Measurements from ENCODE around the gene FTSJ3.
"Not testable (repeated sequence)": the region's sequence is repeated elsewhere in the genome, so short reads cannot be mapped to it uniquely, and the experiment has no call there.

The FTSJ3 gene

DNA sequence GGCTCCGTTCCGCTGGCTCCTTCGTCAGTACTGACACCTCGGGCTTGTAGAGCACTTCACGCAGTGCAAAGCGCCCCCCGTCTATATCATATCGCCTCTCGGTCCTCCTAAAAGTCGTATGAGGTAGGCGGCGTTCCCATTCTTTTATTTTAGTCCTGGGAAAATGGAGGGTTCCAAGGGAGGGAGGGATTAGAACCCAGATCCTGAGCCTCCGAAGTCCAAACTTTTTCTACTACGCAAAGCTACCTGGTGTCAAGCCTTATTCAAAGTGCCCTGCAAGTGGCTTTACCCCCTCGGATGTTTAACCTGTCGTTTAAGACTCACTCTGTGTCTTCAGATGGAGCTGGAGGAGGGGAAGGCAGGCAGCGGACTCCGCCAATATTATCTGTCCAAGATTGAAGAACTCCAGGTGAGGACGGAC is 348 bp upstream of the FTSJ3 start:
- no peak for DNase-seq

DNA sequence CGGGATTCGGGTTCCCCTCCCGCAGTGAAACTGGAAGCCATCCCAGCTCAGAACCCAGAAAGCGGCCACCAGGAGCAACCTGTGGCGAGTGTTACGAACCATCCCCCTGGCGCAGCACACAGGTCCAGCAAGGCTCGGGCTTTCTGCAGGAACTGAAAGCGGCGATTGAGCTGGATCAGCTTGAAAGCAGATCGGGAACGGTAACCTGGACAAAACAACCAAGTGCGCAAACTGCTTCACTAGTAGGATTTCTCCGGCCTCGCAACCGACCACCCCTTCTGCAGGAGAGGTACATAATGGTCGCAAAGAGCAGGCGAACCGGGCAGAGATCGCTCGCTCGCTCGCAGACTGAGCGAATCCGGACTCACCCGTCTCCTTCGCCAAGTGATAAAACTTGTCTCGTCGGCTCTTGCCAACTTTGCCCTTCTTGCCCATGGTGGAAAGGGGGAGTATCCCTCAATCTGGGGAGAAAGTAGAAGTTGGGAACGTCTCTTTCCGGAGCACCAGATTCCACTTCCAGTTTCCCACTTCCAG is 928 bp downstream of the FTSJ3 start:
- no peak for DNase-seq

DNA sequence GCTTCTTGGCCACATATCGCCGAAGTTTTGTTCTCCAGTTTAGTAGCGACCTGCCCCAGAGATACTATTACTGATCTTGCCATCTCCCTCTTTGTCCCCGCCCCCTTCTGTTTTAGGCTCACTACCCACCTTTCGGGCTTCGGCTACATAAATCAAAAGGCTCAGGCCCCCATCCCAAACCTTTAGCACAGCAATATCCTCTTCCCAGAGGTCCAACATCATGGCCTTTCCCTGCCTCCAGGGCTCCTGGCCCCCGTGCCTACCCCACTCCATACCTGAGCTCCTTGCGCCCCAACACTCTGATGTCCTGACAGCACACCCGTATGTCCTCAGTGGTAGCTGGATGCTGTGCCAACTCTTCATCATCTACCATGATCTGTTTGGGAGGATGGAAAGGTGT is 3.1 kb downstream of the FTSJ3 start:
- DNase-seq = no peak

DNA sequence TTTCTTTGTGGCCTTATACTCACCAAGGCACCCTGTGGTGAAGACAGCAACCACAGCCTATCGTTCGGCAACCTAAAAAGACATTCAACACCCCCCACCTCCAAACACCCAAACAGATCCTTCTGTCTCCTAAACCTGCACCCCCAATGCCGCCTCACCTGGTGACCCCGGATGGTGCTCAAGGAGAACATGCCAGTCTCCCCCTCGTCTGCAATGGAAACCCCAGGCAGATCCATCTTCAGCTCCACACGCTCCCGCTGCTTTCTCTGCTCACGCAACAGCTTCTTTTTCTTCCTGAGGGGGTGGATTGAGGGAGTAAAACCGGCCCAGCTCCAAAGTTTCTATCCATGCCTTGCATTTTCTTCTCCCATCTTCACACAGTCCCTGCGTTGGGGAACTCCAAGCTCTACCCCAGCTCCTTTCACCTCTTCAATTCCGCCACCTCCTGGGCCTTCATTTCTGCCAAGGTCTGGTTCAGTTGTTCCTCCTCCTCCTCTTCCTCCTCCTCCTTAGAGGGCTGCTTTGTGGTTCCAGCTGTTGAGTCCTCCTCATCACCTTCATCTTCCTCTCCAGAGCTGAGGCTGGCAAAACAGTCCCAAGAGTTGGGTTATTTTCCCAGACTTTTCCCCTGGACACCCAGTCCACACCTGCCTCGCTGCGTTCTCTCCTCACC is 3.7 kb downstream of the FTSJ3 start:
- DNase-seq = no peak

DNA sequence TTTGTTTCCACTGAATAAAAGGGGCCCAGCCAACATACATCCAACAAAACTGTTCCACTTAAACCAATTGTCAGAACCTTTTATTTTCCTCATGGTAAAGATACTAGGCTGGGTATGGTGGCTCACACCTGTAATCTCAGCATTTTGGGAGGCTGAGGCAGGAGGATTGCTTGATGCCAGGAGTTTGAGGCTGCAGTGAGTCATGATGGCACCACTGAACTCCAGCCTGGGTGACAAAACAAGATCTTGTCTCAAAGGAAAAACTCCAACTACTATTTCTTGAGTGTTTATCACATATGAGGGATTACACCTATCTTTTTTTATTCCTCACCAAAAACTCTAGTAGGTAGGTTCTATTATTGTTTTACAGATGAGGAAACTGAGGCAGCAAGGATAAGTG is 4.9 kb downstream of the FTSJ3 start:
- no peak for DNase-seq

DNA sequence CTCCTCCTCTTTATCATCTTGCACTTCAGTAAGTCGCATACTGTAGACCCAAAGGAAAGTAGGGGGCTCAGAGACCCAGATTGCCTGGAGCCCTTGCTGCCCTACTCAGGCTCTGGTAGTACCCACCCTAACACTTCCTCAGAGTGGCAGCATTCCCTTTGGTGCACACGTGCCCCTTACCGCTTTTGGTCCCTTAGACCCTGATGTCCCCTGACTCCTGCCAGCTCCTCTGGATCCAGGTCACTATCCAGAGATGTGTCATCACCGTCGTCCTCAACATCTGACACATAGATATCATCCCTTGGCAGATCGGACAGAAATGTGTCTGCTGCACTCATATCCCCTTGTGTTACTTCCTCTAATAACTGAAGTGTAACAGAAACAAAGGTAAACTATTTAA is 5.7 kb downstream of the FTSJ3 start:
- DNase-seq = no peak

DNA sequence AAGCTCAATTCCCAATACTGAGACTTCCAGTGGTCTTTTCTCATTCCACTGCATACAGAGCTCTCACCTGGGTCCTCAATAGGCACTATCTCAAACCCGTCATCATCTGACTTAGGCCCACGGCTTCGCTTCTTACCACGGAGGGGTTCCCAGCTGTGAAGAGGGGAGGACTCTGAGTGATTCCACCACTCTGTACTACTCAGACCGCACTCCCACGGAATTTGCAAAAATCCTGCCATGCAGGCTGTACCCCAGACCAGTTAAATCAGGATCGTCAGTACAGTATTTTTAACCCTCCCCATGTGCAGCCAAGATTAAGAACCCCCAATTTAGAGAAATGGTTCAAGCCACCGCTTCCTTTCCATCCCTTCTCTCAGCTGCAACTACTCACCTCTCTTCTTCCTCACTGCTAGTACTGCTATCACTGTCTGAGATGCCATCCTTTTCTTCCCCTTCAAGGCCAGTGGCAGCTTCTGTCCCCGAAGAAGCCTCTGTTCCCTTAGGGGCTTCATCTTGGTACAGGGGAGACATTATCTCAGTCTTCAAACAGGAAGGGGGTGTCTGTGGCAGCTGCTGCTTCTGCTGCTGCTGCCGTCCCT is 6.4 kb downstream of the FTSJ3 start:
- no peak for DNase-seq

DNA sequence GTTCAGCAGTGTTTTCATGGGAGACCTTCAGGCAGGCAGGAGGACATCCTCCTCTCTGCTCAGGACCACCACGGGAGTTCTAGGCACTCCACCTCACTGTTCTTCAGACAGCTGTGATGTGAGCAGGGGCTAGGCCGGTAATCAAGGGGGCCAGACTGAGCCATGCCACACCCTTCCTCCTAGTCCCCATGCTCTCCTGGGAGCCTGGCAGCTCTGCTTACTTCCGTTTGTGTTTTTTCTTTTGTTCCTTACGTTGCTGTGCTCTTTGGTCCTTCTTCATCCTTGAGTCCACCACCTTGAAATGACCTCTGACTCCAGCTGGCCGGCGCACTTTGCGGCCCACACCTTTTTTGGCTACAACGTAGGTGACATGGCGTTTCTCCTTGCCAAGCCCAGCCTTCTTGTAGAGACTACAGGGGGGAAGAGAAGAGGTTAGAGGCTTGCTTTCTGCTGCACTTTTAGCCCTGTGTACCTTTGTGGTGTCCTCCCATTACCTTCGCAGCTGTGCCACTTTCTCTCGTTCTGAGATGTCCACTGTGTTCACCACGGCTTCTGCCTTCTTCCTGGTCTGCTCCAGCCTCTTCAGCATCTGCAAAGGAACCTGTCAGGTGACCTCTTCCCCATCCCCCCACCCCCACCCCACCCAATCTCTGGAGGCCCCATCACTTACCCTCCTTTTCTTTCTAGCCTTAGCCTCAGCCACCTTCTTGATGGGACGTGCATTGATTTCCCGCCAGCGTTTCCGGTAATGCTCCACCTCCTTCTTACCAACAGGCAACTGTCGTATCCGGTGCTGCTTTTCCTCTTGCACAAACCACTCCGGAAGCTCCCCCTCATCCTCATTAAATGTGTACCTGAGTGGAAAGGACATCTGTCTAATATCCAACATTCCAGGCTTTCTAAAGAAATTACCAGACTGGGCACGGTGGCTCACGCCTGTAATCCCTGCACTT is 7.6 kb downstream of the FTSJ3 start:
- no peak for DNase-seq

DNA sequence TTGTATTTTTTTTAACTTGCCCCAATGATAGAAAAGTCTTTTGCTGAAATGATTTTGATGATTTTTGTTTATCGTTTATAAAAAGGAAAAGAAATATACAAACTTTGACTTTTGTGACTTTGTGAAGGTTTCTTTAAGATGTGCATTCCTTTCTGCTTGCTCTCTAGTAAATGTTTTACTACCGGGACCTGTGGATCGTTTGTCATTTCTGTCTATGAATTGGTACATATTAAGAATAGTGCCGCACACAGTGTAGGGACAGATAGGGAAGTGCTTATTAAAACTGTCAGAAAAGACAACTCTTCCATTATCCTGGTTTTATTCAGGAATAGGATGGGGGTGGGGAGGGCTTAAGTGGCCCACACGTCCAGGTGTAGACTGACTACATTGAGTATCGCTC is 8.3 kb downstream of the FTSJ3 start:
- DNase-seq = no peak

DNA sequence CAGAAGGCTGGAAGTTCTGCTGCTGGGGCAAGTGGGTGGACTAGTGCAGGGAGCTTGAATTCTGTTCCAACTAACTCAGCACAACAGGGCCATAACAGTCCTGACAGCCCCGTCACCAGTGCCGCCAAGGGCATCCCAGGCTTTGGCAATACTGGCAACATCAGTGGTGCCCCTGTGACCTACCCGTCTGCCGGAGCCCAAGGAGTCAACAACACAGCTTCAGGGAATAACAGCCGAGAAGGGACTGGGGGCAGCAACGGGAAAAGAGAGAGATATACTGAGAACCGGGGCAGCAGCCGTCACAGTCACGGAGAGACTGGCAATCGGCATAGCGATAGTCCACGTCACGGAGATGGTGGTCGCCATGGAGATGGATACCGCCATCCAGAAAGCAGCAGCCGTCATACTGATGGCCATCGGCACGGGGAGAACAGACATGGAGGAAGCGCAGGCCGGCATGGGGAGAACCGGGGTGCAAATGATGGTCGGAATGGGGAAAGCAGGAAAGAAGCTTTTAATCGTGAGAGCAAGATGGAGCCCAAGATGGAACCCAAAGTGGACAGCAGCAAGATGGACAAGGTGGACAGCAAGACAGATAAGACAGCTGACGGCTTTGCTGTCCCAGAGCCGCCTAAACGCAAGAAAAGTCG is 9.6 kb downstream of the FTSJ3 start:
- no peak for DNase-seq

DNA sequence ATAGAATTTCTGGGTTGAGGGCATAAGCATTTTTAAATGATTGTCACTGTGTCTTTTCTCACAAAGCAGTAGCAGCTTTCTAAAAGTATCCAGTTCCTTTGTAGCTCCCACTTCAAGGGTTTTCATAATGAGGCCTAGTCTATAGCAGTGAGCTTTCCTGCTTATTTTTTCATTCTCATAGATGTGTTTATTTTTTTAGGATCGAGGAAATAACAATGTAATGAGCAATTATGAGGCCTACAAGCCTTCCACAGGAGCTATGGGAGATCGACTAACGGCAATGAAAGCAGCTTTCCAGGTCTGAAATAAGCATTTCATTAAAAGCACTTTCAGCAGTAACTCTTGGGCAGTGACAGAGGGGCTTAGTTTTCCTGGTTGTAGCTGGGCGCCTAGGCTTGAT is 10.8 kb downstream of the FTSJ3 start:
- no peak for DNase-seq

DNA sequence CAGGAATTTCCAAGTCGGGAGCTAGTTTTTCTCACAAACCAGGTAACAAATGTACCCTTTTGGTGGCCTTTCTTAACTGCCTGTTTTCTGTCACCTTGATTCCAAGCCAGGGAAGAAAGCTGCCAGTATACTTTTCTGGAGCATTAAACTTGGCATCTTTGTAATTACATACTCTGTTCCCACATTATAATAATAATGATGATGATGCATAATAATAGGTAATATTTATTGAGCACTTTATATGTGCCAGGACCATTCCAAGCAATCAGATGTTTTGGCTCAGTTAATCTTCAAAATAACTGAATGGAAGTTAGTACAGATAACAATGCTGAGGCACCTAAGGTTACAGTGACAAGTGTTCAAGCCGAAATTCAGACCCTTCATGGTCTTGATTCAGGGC is 11.3 kb downstream of the FTSJ3 start:
- no peak for DNase-seq

DNA sequence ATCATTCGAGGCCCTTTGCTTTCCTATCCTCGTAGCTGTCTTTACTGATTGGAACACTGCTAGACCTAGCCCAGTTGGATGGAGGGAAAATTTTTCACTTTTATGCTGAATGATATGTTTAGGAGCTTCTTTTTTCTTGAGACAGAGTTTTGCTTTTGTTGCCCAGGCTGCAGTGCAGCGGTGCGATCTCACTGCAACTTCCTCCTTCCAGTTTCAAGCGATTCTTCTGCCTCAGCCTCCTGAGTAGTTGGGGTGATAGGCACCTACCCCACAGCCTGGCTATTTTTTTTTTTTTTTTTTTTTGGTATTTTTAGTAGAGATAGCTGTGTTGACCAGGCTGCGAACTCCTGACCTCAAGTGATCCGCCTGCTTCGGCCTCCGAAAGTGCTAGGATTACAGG is 17.5 kb downstream of the FTSJ3 start:
- no peak for DNase-seq

DNA sequence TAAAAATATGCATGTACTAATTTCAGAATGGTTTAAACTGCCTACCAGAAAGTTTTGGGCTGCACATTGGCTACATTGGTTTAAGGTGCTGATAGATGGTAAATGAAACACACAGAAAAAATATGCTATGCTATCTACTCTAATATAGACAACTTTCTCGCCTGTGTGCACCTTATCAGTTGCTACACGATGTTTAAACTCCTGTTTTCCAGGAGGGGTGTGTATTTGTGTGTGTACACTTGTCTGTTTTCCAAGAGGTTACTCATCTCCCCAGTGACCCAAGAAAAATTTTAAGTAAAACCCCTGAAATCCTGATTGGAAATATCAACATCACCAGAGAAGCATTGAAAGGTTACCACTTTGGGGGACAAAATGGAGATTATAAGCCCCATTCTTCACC is 21.9 kb downstream of the FTSJ3 start:
- DNase-seq = no peak

DNA sequence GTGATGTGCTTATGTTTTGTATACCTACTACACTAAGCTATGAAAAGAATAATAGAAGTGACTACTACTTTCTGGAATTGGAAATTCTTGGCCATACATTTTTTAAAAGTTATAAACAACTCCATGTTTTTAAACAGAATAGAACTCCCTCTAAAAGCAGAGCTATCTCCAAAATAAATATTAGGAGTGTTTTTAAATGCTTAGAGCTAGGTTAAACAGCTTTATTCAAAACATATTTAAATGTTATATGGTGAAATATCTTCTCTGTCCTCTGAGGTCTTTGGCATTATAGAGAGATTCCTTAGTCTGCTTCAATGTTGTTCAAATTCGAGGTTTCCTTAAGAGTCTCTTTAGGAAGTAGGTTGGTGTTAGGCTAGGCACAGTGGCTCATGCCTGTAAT is 23.1 kb downstream of the FTSJ3 start:
- DNase-seq = no peak

DNA sequence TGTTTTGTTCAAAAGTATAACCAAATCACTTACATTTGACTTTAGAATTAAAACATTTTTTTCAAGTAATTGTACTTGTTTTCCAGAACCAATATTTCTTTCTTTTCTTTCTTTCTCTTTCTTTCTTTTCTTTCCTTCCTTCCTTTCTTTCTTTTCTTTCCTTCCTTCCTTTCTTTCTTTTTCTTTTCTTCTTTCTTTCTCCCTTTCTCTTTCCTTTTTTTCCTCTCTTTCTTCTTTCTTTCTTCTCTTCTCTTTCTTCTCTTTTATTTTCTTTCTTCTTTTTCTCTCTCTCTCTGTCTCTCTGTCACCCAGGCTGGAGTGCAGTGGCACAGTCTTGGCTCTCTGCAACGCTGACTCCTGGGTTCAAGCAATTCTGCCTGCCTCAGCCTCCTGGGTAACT is 26.7 kb downstream of the FTSJ3 start:
- DNase-seq = no peak

DNA sequence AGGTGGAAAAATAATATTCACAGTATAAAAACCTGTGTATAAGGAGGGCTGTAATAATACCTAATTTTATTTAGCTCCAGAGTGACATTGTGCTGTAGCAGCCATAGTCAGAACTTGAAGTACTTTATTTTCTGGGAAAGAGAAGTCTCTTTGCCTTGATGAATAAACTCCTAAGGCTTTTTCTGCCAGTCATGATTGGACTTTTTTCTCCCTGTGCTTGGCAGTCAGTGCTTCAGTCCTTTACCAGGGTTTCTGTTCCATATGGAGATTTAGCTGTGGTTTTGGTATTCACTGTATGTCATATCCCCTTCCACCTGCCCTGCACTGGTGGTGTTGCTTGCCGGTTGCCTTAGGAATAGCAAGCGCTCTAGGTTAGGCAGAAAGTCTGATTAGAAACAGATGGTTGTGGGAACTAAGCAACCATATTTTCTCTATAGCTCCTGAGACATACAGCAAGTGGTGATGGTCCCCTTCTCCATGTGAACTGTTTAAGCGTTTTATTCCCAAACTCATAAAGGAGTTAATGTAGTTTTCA is 28.8 kb downstream of the FTSJ3 start:
- peak; percentile 40 for DNase-seq

DNA sequence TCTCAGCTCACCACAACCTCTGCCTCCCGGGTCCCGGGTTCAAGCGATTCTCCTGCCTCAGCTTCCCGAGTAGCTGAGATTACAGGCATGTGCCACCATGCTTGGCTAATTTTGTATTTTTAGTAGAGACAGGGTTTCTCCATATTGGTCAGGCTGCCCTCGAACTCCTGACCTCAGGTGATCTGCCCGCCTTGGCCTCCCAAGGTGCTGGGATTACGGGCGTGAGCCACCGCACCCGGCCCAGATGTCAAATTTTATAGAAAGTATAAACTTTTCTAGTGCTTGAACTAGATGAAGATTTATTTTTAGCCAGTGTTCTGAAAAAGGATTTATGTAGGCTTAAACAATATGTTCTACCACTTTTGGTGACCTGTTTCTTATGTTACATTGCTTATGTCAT is 31.1 kb downstream of the FTSJ3 start:
- DNase-seq = not testable (repeated sequence)

DNA sequence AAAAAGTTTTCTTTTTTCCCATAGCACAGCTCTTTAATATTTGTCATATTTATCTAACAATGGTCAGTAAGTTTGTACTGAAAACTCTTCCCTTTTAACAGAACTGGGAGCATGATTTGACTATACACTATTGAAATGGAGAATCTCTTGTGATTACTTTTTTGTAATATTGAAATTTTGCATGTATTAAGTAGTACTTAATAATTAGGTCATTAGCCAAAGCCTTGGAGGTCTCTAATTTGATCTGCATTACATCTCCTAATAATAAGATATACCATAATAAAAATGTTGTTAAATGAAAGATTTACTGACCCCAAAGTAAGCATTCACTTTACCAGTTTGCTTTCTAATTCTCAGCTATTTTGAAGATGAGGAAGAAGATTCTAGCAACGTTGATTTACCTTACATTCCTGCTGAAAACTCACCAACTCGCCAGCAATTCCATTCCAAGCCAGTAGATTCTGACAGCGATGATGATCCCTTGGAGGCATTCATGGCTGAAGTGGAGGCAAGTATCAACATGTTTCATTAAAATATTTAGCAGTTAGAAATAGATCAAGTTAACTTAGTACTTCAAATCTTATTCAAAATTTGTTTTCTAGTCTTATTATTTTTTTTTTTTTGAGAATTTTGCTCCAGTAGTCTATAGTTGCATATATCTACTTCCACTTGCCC is 35.3 kb downstream of the FTSJ3 start:
- DNase-seq = no peak

DNA sequence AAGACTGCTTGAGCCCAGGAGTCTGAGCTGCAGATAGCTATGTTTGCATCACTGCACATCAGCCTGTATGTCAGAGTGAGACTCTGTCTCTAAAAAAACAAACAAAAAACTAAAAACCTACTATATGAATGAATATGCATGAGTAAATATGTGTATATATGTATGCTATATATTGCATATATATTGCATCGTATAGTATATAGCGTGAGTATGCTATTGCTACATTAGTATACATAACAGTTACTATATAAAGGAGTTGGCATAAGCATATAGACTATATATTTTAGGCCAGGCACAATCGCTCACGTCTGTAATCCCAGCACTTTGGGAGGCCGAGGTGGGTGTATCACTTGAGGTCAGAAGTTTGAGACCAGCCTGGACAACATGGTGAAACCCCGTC is 37.4 kb downstream of the FTSJ3 start:
- no peak for DNase-seq

DNA sequence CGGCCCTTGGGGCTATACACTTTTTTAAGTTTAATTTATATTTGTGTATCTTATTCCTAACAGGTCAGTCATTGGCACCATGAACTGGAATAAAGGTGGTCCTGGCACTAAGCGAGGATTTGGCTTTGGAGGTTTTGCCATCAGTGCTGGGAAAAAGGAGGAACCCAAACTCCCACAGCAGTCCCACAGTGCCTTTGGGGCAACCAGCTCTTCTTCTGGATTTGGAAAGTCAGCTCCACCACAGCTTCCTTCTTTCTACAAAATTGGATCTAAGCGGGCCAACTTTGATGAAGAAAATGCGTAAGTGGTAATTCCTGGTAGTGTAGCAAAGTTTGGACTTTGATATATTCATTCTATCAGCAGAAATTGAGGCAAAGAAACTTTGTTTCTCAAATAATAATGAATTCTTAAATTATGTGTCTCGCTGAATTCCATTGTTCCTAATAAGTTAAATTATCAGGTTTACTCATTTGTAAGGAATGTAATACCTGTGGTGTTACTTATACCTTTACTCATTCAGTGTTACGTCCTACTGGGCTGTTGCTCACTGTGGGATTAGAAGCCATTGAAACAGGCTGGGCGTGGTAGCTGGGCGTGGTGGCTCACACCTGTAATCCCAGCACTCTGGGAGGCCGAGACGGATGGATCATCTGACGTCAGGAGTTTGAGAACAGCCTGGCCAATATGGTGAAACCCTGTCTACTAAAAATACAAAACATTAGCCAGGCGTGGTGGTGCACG is 40.3 kb downstream of the FTSJ3 start:
- DNase-seq = no peak

DNA sequence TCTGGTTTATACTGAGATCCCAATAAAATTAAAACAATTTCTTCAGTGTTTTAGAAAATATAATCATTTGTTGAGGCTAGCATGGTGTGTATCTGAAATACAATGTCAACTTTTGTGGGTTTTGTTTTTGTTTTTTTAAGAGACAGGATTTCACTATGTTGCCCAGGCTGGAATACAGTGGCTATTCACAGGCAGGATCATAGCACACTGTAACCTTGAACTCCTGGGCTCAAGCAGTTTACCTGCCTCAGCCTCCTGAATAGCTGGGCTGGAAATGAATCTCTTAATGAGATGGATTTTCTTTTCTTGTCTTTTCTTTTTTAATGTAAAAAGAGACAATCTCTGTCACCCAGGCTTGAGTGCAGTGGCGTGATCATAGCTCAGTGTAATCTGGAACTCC is 41.3 kb downstream of the FTSJ3 start:
- DNase-seq = no peak
